ENCODE data around the gene TIMD4. TPM values are rescaled to one million over a fixed set of nuclear protein-coding genes. Genes with fewer than 3 reads are reported as not detected.
A peak's percentile ranks its signal among the peaks of the same experiment; 100 is the strongest.
"Not testable (repeated sequence)": the region's sequence is repeated elsewhere in the genome, so short reads cannot be mapped to it uniquely, and the experiment has no call there.

TIMD4 gene
- 1 to 10 TPM; 2.3 to 3.5 TPM for total RNA-seq

DNA sequence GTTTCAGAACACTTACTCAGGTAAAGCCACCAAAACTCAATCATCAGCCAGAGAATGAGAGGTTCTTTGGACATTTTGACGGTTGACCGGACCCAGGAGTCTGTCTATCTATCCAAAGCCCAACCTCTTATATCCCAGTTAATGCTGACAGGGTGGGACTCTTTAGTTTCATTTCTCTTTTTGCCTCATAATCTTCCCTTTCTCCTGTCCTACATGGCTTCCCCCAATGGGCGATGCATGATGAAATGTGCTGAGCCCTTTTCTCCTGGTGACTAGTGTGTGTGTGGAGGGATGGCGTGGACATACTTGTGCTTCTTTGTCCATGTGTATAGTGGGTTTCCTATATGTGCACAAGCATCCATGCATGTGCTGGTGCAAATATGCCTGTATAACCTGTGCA lies at the start of gene TIMD4:
TIMD4 (minus strand) TSS at position 102 of the 400 bp plus-strand sequence; CDS start at position 74, 28 bp downstream.
- Mint-ChIP-seq H3K4me3 (no peak within 1 kb of the TSS), H3K27ac (no peak within 1 kb of the TSS), H3K9me3 (ENCODE audit: low read depth) (peaks cover 3% of the 10 kb centered on the region), H3K27me3 (no peaks in the 10 kb centered on the region), H3K36me3 (ENCODE audit: low read depth) (no peaks in the 10 kb centered on the region), H3K4me1 (no peaks in the 10 kb centered on the region)
- ChIA-PET POLR2A (no interaction called here), CTCF (no interaction called here)
- intact Hi-C loops (cut with DNase I, micrococcal nuclease): no loop called here
- ATAC-seq (no peak), DNase-seq (no peak)

DNA sequence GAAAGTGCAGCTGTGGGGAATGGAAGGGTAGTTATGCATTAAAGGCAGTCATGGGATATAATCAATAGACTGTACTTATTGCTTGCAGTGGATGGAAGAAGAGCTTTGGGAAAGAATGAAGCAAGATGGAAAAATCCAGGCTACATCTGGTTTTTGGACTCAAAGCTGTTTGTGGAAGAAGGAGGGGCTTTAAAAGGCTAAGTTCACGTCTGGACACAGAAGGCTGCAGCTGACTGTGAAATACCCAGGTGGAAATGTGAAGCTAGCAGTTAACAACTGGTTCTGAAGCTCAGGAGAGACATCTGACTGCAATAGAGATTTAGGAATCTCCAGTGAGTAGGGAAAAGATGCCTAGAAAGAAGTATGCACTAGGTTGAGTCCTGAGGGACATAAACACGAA lies 43.2 kb upstream of the TIMD4 start:
- POLR2A ChIA-PET: no interaction called here
- DNase-seq: no peak
- ATAC-seq: no peak
- CTCF ChIA-PET: no interaction called here
- Mint-ChIP-seq H3K4me1 (peaks cover 11% of the 10 kb centered on the region), H3K9me3 (ENCODE audit: low read depth) (no peaks in the 10 kb centered on the region), H3K27me3 (no peaks in the 10 kb centered on the region), H3K4me3 (no peak overlapping the region), H3K27ac (no peak overlapping the region), H3K36me3 (ENCODE audit: low read depth) (no peaks in the 10 kb centered on the region)
- intact Hi-C loops (cut with DNase I, micrococcal nuclease): no loop called here

DNA sequence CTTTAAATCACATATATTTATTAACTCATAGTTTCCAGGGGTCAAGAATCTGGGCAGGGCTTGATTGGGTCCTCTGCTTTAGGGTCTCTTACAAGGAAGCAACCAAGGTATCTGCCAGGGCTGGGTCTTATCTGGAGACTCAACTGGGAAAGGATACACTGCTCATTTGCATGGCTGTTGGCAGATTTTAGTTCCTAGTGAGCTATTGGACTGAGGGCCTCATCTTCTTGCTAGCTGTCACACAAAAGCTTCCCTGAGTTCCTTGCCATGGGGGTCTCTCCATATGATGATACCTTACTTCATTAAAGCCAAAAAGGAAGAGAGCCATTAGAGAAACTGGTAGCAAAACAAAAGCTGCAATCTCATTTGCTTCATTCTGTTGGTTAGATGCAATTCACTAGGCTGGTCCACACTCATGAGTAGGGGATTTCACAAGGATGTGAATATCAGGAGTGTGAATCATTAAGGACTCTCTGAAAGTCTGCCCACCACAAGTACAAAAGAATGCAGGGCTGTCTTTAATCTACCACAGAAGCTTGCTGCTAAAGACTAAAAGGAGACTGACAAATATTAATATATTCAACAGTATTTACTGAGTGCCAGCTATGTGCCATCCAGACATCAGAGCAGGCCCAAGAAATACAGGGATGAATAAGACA lies 42.0 kb upstream of the TIMD4 start:
- intact Hi-C loops (cut with DNase I, micrococcal nuclease): no loop called here
- peaks cover 2% of the 10 kb centered on the region for H3K36me3 Mint-ChIP-seq (ENCODE audit: low read depth)
- DNase-seq (no peak), ATAC-seq (peak; percentile 89)
- H3K9me3 Mint-ChIP-seq (ENCODE audit: low read depth): peaks cover 6% of the 10 kb centered on the region
- no peak overlapping the region for H3K4me3 Mint-ChIP-seq
- CTCF ChIA-PET: interaction anchor here (0.5 kb wide), 1 partner anchor 48 kb away, joined by 4 read pairs; no protein-coding TSS in a partner anchor
- POLR2A ChIA-PET: no interaction called here
- no peaks in the 10 kb centered on the region for H3K27me3 Mint-ChIP-seq
- H3K27ac Mint-ChIP-seq: no peak overlapping the region
- H3K4me1 Mint-ChIP-seq: peaks cover 11% of the 10 kb centered on the region

DNA sequence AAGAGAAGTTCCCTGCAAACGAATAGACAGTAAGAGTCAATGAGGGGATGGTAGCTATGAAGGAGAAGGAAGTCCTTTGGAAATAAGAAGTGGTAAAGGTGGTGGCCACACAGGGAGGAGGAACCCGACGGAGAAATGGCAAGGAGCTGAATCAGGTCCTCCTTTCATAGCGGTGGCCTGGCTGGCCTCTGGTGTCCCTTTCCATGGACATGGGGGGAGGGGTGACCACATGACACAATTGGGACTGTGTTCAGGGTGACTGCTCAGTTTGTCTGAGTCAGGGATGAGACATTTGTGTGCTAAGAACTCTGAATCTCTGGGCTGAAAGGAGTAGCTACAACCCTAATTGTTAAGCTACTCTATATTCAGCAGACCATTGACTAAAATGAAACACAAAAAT lies 28.7 kb upstream of the TIMD4 start:
- Mint-ChIP-seq H3K27ac (peak overlapping the region; percentile 29), H3K27me3 (peaks cover 2% of the 10 kb centered on the region), H3K4me1 (no peaks in the 10 kb centered on the region), H3K4me3 (no peak overlapping the region), H3K9me3 (ENCODE audit: low read depth) (no peaks in the 10 kb centered on the region), H3K36me3 (ENCODE audit: low read depth) (no peaks in the 10 kb centered on the region)
- ATAC-seq: no peak
- no peak for DNase-seq
- intact Hi-C loops (cut with DNase I, micrococcal nuclease): no loop called here
- ChIA-PET POLR2A (no interaction called here), CTCF (interaction anchor here (0.6 to 0.9 kb wide), 2 partner anchors 10 to 141 kb away, joined by 3 read pairs; no protein-coding TSS in a partner anchor)

DNA sequence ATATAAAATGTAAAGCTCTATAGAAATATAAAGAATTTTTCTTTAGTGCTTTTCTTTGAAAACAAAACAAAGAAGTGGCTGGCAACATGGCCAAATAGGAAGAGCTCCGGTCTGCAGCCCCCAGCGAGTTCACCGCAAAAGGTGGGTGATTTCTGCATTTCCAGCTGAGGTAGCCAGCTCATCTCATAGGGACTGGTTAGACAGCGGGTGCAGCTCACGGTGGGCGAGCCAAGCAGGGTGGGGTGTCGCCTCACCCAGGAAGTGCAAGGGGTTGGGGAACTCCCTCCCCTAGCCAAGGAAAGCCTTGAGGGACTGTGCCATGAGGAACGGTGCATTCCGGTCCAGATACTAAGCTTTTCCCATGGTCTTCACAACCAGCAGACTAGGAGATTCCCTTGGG lies 21.0 kb upstream of the TIMD4 start:
- intact Hi-C loops (cut with DNase I, micrococcal nuclease): no loop called here
- H3K27me3 Mint-ChIP-seq: peaks cover 3% of the 10 kb centered on the region
- H3K36me3 Mint-ChIP-seq (ENCODE audit: low read depth): no peaks in the 10 kb centered on the region
- H3K9me3 Mint-ChIP-seq (ENCODE audit: low read depth): no peaks in the 10 kb centered on the region
- no peak overlapping the region for H3K4me3 Mint-ChIP-seq
- POLR2A ChIA-PET: no interaction called here
- CTCF ChIA-PET: interaction anchor here (0.6 to 1.1 kb wide), 4 partner anchors 18 to 219 kb away, joined by 3 to 4 read pairs (median 3); no protein-coding TSS in a partner anchor
- ATAC-seq: no peak
- H3K4me1 Mint-ChIP-seq: no peaks in the 10 kb centered on the region
- no peak overlapping the region for H3K27ac Mint-ChIP-seq
- DNase-seq: no peak

DNA sequence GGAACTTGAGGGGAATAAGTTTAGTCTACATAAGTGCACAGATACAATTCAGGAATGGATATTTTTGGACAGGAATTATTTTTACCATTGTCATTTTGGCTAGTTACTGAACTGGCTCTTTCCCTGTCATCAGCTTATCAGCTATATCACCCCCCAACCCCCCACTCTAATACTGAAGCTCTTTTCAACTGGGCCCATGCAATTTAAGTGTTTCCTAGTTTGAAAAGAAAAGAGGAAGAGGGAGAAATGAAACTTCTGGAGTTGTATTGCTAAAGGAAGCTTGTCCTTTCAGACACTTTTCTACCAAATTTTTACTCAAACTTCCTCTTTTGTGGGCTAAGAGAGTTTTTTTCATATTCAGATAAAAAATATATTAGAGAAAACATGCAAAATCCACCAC lies 18.5 kb upstream of the TIMD4 start:
- DNase-seq (no peak), ATAC-seq (no peak)
- Mint-ChIP-seq H3K4me1 (no peaks in the 10 kb centered on the region), H3K27ac (no peak overlapping the region), H3K9me3 (ENCODE audit: low read depth) (no peaks in the 10 kb centered on the region), H3K4me3 (no peak overlapping the region), H3K27me3 (peaks cover 6% of the 10 kb centered on the region), H3K36me3 (ENCODE audit: low read depth) (no peaks in the 10 kb centered on the region)
- intact Hi-C loops (cut with DNase I, micrococcal nuclease): no loop called here
- CTCF ChIA-PET: no interaction called here
- POLR2A ChIA-PET: no interaction called here

DNA sequence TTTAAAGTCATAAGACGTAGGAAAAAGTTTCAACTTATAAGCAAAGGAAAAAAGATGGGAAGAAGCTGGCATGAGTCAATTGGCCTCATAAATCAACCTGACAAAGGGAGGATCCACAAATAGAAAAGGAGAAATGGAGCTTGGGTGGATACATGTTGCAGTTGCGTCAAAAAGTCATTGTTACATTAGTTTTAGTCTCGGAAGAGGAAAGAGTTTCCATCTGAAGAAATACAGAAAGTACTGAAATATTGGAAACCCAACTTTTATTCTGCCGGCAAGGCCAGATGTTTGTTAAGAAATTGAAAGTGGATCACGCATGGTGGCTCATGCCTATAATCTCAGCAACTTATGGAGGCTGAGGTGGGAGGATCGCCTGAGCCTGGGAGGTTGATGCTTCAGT lies 11.3 kb upstream of the TIMD4 start:
- Mint-ChIP-seq H3K4me3 (no peak overlapping the region), H3K27me3 (peaks cover 2% of the 10 kb centered on the region), H3K27ac (no peak overlapping the region), H3K36me3 (ENCODE audit: low read depth) (no peaks in the 10 kb centered on the region), H3K9me3 (ENCODE audit: low read depth) (no peaks in the 10 kb centered on the region), H3K4me1 (peaks cover 5% of the 10 kb centered on the region)
- POLR2A ChIA-PET: no interaction called here
- no peak for ATAC-seq
- intact Hi-C loops (cut with DNase I, micrococcal nuclease): no loop called here
- CTCF ChIA-PET: no interaction called here
- no peak for DNase-seq

DNA sequence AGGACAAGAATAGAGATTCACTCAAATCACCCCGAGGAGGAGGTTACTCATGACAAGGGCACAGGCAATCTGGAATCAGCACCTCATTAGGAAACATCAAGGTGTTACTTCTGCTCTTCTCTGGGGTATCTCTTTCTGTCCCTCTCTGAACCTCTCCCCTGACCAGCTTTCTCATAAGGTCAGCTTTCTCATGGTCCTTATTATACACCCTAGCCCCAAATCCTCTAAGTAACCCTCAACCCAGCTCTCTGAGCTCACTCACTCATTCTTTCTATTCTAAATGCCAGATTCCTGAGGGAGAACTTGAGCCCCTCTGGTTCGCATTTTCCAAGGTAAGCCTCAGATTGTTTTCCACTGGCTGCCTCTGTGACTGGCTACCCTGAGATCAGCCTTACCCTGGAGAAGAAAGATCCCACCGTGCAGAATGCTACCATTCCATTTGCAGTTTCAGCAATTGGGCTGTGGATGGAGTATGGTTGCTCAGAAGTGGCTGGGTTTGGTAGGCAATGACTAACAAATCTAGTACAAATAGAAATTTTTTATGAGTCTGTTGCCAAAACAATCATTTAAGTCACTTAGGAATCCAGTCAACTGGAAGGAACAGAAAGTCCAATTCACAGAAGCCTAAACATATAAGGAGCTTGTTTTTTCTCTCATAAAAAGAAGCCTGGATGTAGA lies 9.0 kb upstream of the TIMD4 start:
- intact Hi-C loops (cut with DNase I, micrococcal nuclease): no loop called here
- ChIA-PET CTCF (no interaction called here), POLR2A (no interaction called here)
- Mint-ChIP-seq H3K27me3 (no peaks in the 10 kb centered on the region), H3K27ac (no peak overlapping the region), H3K36me3 (ENCODE audit: low read depth) (no peaks in the 10 kb centered on the region), H3K9me3 (ENCODE audit: low read depth) (no peaks in the 10 kb centered on the region), H3K4me3 (no peak overlapping the region), H3K4me1 (peaks cover 5% of the 10 kb centered on the region)
- ATAC-seq: peak; percentile 44
- no peak for DNase-seq

DNA sequence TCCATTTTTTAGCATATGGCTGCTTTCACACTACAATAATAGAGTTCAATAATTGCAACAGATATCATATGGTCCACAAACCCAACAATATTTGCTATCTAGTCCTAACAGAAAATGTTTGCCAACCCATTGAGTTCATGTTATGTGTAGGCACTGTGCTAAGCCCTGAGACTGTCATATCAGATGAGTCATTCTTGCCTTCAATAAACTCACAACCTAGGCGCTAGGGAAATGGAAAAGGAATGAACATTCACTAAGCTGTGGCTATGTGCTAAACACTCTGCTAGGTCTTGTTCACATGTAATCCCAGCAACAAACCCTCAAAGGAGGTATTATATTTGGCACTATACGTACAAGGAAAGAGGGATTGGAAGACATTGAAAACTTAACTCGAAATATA lies 8.4 kb upstream of the TIMD4 start:
- intact Hi-C loops (cut with DNase I, micrococcal nuclease): no loop called here
- Mint-ChIP-seq H3K27me3 (no peaks in the 10 kb centered on the region), H3K9me3 (ENCODE audit: low read depth) (no peaks in the 10 kb centered on the region), H3K4me1 (peaks cover 5% of the 10 kb centered on the region), H3K27ac (no peak overlapping the region), H3K4me3 (no peak overlapping the region), H3K36me3 (ENCODE audit: low read depth) (no peaks in the 10 kb centered on the region)
- ChIA-PET CTCF (no interaction called here), POLR2A (no interaction called here)
- no peak for DNase-seq
- peak; percentile 87 for ATAC-seq

DNA sequence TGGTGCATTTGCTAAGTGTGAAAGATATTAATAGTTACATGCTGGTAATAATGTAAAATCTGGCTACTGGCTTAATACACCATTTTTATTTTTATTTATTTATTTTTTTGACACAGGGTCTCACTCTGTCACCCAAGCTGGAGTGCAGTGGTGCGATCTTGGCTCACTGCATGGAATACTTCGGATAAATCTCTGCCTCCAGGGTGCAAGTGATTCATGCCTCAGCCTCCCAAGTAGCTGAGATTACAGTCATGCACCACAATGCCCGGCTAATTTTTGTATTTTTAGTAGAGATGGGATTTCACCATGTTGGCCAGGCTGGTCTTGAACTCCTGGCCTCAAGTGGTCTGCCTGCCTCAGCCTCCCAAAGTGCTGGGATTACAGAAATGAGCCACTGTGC lies 4.4 kb upstream of the TIMD4 start:
- ATAC-seq; H3K9me3 Mint-ChIP-seq (ENCODE audit: low read depth); intact Hi-C loops (cut with DNase I, micrococcal nuclease); DNase-seq; H3K4me1 Mint-ChIP-seq; H3K36me3 Mint-ChIP-seq (ENCODE audit: low read depth); H3K27me3 Mint-ChIP-seq; POLR2A ChIA-PET; H3K27ac Mint-ChIP-seq; H3K4me3 Mint-ChIP-seq: not testable (repeated sequence)
- CTCF ChIA-PET: interaction anchor here (0.7 kb wide), 1 partner anchor 19 kb away, joined by 3 read pairs; no protein-coding TSS in a partner anchor

DNA sequence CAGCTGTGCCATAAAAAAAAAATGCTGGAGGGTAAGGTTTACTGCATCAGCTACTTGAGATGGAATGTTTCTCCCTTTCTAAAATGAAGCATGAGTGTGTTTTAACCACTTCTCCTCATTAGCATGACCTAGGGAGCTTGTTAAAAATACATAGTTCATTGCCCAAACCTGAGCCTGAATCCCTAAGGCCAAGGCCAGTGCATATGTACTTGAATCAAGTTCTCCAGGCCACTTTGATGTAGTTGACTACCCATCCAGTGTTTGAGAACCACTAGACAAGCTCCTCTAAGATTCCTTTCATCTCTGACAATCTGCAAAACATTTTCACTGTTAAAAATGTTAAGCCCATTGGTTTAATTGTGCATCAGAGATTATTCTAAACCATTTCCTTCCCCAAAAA lies 6.7 kb downstream of the TIMD4 start:
- CTCF ChIA-PET: interaction anchor here (1.0 kb wide), 1 partner anchor 62 kb away, joined by 4 read pairs; no protein-coding TSS in a partner anchor
- Mint-ChIP-seq H3K36me3 (ENCODE audit: low read depth) (peaks cover 3% of the 10 kb centered on the region), H3K27ac (no peak overlapping the region), H3K9me3 (ENCODE audit: low read depth) (no peaks in the 10 kb centered on the region), H3K27me3 (no peaks in the 10 kb centered on the region), H3K4me3 (no peak overlapping the region), H3K4me1 (peaks cover 2% of the 10 kb centered on the region)
- ATAC-seq: no peak
- no peak for DNase-seq
- POLR2A ChIA-PET: no interaction called here
- intact Hi-C loops (cut with DNase I, micrococcal nuclease): no loop called here

DNA sequence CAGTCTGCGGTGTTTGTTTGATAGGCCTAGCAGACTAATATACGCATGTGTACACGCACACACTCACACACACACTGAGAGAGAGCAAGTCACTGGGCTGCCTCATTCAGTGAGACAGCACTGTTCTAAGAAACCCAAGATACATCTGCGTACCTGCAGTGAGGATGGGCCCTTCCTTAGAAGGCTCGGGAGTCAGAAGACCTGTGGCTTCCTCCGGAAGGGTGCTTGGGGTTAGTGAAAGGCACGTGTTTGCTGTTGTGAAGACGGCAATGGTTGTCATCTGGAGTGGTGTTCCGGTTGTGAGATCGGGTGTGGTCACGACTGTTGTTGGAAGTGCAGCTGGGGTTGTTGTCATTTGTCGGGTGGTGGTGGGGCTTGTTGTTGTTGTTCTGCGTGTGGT lies 11.7 kb downstream of the TIMD4 start:
- H3K4me1 Mint-ChIP-seq: peaks cover 5% of the 10 kb centered on the region
- DNase-seq (no peak), ATAC-seq (no peak)
- H3K36me3 Mint-ChIP-seq (ENCODE audit: low read depth): peaks cover 3% of the 10 kb centered on the region
- H3K27me3 Mint-ChIP-seq: no peaks in the 10 kb centered on the region
- ChIA-PET CTCF (no interaction called here), POLR2A (no interaction called here)
- H3K4me3 Mint-ChIP-seq: no peak overlapping the region
- no peak overlapping the region for H3K27ac Mint-ChIP-seq
- intact Hi-C loops (cut with DNase I, micrococcal nuclease): no loop called here
- no peaks in the 10 kb centered on the region for H3K9me3 Mint-ChIP-seq (ENCODE audit: low read depth)
